K562 (cell line): Measurements from ENCODE around the gene IFI30. TPM values are rescaled to one million over a fixed set of nuclear protein-coding genes. Genes with fewer than 3 reads are reported as not detected.

Experiments used
- CTCF ChIP-seq, 3 experiments: IDR thresholded peaks in 2 of 3; conservative IDR thresholded peaks in 1 of 3; 2 replicates each; pipeline ENCODE4 v1.5.1; 2011 to 2012; ENCODE audit warnings: low read length in 3 of 3, mild to moderate bottlenecking in 3 of 3, control low read depth in 2 of 3, improper control_type of control experiment in 1 of 3, inconsistent platforms in 1 of 3, low read depth in 1 of 3, mixed read lengths in 1 of 3, moderate library complexity in 1 of 3; ENCODE audit not compliant: insufficient read depth in 2 of 3
- CXXC5 ChIP-seq: fragments of 250-450 bp; sonication (Bioruptor Pico); IDR thresholded peaks from 2 replicates; pipeline ENCODE4 v1.8.0; 2022; ENCODE audit warnings: inconsistent platforms, mild to moderate bottlenecking, moderate library complexity
- E2F3 ChIP-seq: fragments of 250-450 bp; sonication (Bioruptor Pico); IDR thresholded peaks from 2 replicates; pipeline ENCODE4 v1.4.0; 2020; ENCODE audit warnings: mild to moderate bottlenecking
- ERF ChIP-seq: fragments of 450-650 bp; formaldehyde crosslinking; IDR thresholded peaks from 2 replicates; pipeline ENCODE4 v1.4.0; 2020; ENCODE audit warnings: mild to moderate bottlenecking, mixed read lengths
- ESRRA ChIP-seq: fragments of 450-650 bp; IDR thresholded peaks from 2 replicates; pipeline ENCODE4 v1.6.1; 2014; ENCODE audit warnings: low read depth, mild to moderate bottlenecking, moderate library complexity, borderline replicate concordance
- ESRRB ChIP-seq: fragments of 250-450 bp; sonication (Bioruptor Pico); IDR thresholded peaks from 2 replicates; pipeline ENCODE4 v1.5.0; 2020; ENCODE audit warnings: mild to moderate bottlenecking, moderate library complexity, borderline replicate concordance
- FOXK1 ChIP-seq: sonication (generic); formaldehyde crosslinking; IDR thresholded peaks from 2 replicates; pipeline ENCODE4 v1.8.0; 2022; ENCODE audit warnings: missing genetic modification reagents, mild to moderate bottlenecking, borderline replicate concordance
- GABPB1 ChIP-seq: sonication (generic); formaldehyde crosslinking; IDR thresholded peaks from 2 replicates; pipeline ENCODE4 v1.8.0; 2022; ENCODE audit warnings: mild to moderate bottlenecking, missing genetic modification reagents
- HDAC2 ChIP-seq: fragments of 450-650 bp; IDR thresholded peaks from 2 replicates; pipeline ENCODE4 v1.6.1; 2016; ENCODE audit warnings: mild to moderate bottlenecking
- KLF16 ChIP-seq: IDR thresholded peaks from 2 replicates; pipeline ENCODE4 v1.6.1; 2016; ENCODE audit warnings: antibody characterized with exemption
- MCM5 ChIP-seq: fragments of 450-650 bp; IDR thresholded peaks from 2 replicates; pipeline ENCODE4 v1.6.1; 2016; ENCODE audit warnings: low read depth
- NFRKB ChIP-seq: fragments of 450-650 bp; IDR thresholded peaks from 2 replicates; pipeline ENCODE4 v1.6.1; 2016; ENCODE audit warnings: low read depth
- PATZ1 ChIP-seq: fragments of 250-450 bp; sonication (Bioruptor Pico); IDR thresholded peaks from 2 replicates; pipeline ENCODE4 v1.5.0; 2020; ENCODE audit warnings: mild to moderate bottlenecking, borderline replicate concordance
- RB1 ChIP-seq: fragments of 450-650 bp; IDR thresholded peaks from 2 replicates; pipeline ENCODE4 v1.6.1; 2017; ENCODE audit warnings: low read depth, mild to moderate bottlenecking
- SMAD1 ChIP-seq: fragments of 150-350 bp; IDR thresholded peaks from 2 replicates; pipeline ENCODE4 v1.6.1; 2014; ENCODE audit warnings: low read length, low read depth; ENCODE audit not compliant: partially characterized antibody
- TCF3 ChIP-seq: sonication (generic); formaldehyde crosslinking; IDR thresholded peaks from 2 replicates; pipeline ENCODE4 v1.4.0; 2020; ENCODE audit warnings: mild to moderate bottlenecking, missing genetic modification reagents
- ZNF395 ChIP-seq: fragments of 200-800 bp; sonication (Bioruptor generic); IDR thresholded peaks from 2 replicates; pipeline ENCODE4 v1.6.1; 2017; ENCODE audit warnings: missing genetic modification characterization, missing compliant biosample characterization
- ZNF41 ChIP-seq: fragments of 250-450 bp; sonication (Bioruptor Pico); conservative IDR thresholded peaks from 2 replicates; pipeline ENCODE4 v1.4.0; 2020; ENCODE audit warnings: mild to moderate bottlenecking
- polyA plus RNA-seq, 8 experiments: library from polyadenylated mRNA; depleted of rRNA in 4 of 8; stranded (reverse) in 5 of 8; unstranded in 3 of 8; fragments of >200 nt; fragmentation: Nextera tagmentation in 2 of 8; fragmentation: Illumina TruSeq in 1 of 8; extraction: Ambion mirVana in 2 of 8; extraction: Trizol in 1 of 8; gene quantifications; 2 replicates each; pipeline versions ENCODE4 v1.2.1 to v1.2.3, GENCODE V29; 2011 to 2014; ENCODE audit warnings: inconsistent platforms in 1 of 8, missing spikeins in 1 of 8
- total RNA-seq, 7 experiments: library from RNA; depleted of rRNA in 6 of 7; stranded (reverse); fragments of >200 nt in 6 of 7; fragmentation: Illumina TruSeq in 2 of 7; extraction: Trizol in 2 of 7; gene quantifications; 2 replicates each; pipeline versions ENCODE4 v1.2.1 to v1.2.3, GENCODE V29; 2011 to 2021; ENCODE audit warnings: low replicate concordance in 1 of 7
- TF ChIP-seq, protein P1 (sequence below): fragments of 450-650 bp; IDR thresholded peaks from 2 replicates; pipeline ENCODE4 v1.6.1; 2014; ENCODE audit warnings: low read depth, mild to moderate bottlenecking, moderate library complexity, borderline replicate concordance
- TF ChIP-seq, protein P2 (sequence below): fragments of 250-450 bp; sonication (Bioruptor Pico); IDR thresholded peaks from 2 replicates; pipeline ENCODE4 v1.9.0; 2021; ENCODE audit warnings: mild to moderate bottlenecking

Gene IFI30
- total and polyA plus RNA-seq, 9 of the 15 experiments (the other 6 are each of a cell fraction or from before 2014, with no cell fraction given) = 63.7 to 430 (median 109) TPM

- 0 out of 6 replicates have a peak, but pooled peaks of 1 of the 3 experiments have one; percentile 36 for TF ChIP-seq CTCF (IDR thresholded peaks at IDR 0.05 in 2 of 3, conservative IDR thresholded peaks at IDR 0.05 in 1 of 3; ENCODE audit: insufficient read depth in 2 of 3, low read depth in 1 of 3, low read length in 3 of 3)
- TF ChIP-seq SMAD1 = no peak
- no peak for TF ChIP-seq PATZ1 (CRISPR knock-in tag)
- TF ChIP-seq ERF (CRISPR knock-in tag) = peak; percentile 90; the same call in 1 of the 2 replicates
- no peak for TF ChIP-seq HDAC2
- TF ChIP-seq ZNF41 = no peak
- peak; percentile 0; the same call in 1 of the 2 replicates for TF ChIP-seq TCF3
- TF ChIP-seq, protein P1, sequence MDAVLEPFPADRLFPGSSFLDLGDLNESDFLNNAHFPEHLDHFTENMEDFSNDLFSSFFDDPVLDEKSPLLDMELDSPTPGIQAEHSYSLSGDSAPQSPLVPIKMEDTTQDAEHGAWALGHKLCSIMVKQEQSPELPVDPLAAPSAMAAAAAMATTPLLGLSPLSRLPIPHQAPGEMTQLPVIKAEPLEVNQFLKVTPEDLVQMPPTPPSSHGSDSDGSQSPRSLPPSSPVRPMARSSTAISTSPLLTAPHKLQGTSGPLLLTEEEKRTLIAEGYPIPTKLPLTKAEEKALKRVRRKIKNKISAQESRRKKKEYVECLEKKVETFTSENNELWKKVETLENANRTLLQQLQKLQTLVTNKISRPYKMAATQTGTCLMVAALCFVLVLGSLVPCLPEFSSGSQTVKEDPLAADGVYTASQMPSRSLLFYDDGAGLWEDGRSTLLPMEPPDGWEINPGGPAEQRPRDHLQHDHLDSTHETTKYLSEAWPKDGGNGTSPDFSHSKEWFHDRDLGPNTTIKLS = peak; percentile 58; the same call in 1 of the 2 replicates
- TF ChIP-seq E2F3 (CRISPR knock-in tag) = peak; percentile 21; the same call in 1 of the 2 replicates
- TF ChIP-seq FOXK1 (CRISPR knock-in tag) = no peak
- TF ChIP-seq KLF16 = no peak
- no peak for TF ChIP-seq ZNF395 (CRISPR knock-in tag)
- no peak for TF ChIP-seq ESRRB (CRISPR knock-in tag)
- TF ChIP-seq, protein P2, sequence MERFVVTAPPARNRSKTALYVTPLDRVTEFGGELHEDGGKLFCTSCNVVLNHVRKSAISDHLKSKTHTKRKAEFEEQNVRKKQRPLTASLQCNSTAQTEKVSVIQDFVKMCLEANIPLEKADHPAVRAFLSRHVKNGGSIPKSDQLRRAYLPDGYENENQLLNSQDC (CRISPR knock-in tag) = no peak
- peak; percentile 86 for TF ChIP-seq CXXC5 (CRISPR knock-in tag)
- no peak for TF ChIP-seq MCM5
- peak; percentile 92 for TF ChIP-seq RB1
- TF ChIP-seq NFRKB = no peak
- TF ChIP-seq ESRRA = no peak; the same call in 1 of the 2 replicates
- 0 out of 2 replicates have a peak, but pooled peaks have one; percentile 50 for TF ChIP-seq GABPB1 (CRISPR knock-in tag)
These were observed 20.6 kb upstream of the IFI30 start, which contains the start of gene PIK3R2 (continued) for GRCh38 chr19:18152817-18153555.
